NOMO-1 (cell line): Measurements from ENCODE around the gene MAPKAPK2.
"Not testable (repeated sequence)": the region's sequence is repeated elsewhere in the genome, so short reads cannot be mapped to it uniquely, and the experiment has no call there.

Experiments
- DNase-seq, 2 experiments: peaks; one replicate each; lab custom pipeline; 2025; ENCODE audit not compliant: unreplicated experiment in 2 of 2; lab: John Stamatoyannopoulos, UW

The MAPKAPK2 gene

DNA sequence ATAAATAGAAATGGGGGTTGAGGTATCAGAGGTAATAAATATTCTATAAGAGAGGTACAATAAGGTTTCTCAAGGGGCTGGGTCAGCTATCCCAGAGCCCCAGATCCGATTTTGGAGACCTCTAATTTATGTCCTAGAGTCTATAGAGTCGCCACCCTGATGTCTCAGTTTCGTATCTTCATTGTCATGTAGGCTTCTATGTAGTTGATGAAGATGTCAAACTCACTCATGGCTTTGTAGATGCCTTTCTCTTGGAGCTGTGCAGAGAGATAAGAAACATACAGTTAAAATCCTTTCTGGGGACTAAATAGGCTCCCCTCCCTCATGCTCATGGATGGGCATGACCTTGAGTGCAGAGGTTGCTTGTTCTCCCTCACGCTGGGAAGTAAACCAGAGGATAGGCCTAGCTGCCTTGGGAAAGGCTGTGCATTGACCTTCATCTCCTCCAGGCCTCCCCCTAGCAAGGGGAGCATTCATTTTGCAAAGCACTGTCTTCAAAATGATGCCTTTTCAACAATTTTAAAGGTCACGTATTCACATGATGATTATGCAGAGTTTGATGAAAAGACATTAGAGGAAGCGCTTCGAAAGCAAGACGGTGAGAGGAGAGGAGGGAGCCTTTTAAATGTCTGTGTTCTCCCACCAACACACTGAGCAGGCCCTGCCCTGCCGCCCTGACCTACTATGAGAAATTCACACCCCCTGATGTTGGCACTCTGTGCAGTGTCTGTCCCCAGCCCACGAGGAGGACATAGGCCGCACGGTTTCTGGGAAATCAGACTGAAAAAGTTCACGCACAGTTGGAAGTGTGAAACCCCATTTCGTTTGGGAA is 84.0 kb downstream of the MAPKAPK2 start:
- DNase-seq: no peak

DNA sequence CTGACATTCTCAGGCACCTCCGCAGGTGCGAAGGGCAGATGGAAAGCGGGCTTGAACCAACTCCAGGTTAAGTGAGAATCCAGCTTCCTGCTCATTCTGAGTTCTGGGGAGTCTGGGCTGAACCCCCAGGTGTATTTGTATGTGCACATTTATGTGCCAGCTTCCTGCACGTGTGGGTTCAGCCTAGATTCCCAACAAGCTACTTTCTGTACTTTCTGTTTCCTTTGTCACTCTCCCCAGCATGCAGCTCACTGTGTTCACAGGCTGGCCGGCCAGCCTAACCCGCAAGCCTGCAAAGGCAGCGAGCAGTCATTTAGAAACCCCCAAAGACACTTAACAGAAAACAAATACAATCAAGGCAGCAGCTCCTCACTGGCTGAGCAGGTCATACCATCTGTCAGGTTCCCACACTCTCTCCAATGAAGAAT is 84.6 kb downstream of the MAPKAPK2 start:
- DNase-seq: no peak

GRCh38 chr1:206770531-206771337 is 86.0 kb downstream of the MAPKAPK2 start, which contains the start of gene IL19:
Gene IL19, plus strand, starts transcription at chr1:206770773. Its CDS starts 65,890 bp downstream, at chr1:206836663.
- DNase-seq: peak; percentile 32 to 65

DNA sequence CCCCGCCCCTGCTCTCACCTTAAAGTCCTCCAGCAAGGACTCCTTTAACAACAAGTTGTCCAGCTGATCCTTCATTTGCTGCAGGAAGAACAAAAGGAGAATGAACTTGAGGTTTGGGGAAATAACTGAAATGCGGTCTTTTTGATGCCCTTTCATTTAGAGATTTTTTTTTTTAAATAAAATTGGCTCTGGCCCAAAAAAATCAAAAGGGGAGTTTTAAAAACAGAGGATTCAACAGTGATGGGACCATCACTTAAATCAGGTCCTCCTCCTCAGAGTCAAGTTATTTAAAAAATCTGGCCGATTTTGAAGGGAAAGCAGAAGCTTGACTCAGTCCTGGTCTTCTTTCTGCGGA is 86.6 kb downstream of the MAPKAPK2 start:
- no peak for DNase-seq

DNA sequence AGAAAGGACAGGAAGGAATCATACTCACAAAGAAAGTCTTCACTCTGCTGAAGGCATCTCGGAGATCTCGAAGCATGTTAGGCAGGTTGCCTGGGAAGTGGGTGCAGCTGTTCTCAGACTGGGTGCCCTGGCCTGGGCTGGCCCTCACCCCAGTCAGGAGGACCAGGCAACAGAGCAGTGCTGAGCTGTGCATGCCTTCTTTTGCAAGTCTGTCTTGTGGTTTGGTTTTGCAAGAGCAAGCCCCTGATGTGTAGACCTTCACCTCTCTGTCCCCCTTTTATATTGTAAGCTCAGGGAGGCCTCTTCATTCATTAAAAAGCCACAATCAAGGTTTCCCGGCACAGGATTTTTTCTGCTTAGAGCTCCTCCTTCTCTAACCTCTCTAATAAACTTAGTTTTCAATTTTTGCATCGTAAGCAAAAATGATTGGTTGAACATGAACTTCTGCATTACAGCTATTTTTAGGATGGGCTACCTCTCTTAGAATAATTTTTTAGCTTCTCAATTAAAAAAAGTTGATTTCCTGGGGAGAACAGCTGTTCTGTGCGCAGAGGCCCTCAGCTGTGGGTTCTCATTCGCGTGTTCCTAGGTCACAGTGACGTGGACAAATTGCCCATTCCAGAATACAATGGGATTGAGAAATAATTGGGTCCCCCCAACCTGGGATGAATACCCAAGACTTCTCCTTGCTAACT is 87.7 kb downstream of the MAPKAPK2 start, which contains the start of gene IL10:
IL10 (minus strand) TSS at position 252 of the 695 bp plus-strand sequence; CDS start at position 193, 59 bp downstream.
- peak; percentile 63 to 77 for DNase-seq

- DNase-seq: peak in 1 of 2 experiments; percentile 63
These were observed 89.4 kb downstream of the MAPKAPK2 start for GRCh38 chr1:206774093-206774492.

- peak in 1 of 2 experiments; percentile 48 for DNase-seq
These were observed 91.5 kb downstream of the MAPKAPK2 start for GRCh38 chr1:206776229-206776628.

DNA sequence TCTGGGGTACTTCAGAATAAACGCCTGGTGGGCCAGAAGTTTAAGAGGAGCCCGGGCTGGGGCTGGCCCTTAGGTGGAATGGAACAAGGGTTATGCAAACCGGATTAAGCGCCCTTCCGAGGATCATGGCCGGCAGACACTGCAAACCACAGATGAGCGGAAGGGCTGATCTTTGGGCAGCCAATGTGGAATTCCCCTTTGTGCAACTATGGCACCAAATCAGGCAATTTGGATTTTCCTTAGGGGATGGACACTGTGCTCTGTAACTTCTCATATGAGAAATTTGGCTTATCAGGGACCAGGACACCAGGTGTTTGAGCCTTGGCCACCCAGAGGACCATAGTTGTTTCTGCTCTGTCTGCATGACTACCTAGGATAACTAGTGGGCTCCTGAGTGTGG is 93.3 kb downstream of the MAPKAPK2 start:
- no peak for DNase-seq

DNA sequence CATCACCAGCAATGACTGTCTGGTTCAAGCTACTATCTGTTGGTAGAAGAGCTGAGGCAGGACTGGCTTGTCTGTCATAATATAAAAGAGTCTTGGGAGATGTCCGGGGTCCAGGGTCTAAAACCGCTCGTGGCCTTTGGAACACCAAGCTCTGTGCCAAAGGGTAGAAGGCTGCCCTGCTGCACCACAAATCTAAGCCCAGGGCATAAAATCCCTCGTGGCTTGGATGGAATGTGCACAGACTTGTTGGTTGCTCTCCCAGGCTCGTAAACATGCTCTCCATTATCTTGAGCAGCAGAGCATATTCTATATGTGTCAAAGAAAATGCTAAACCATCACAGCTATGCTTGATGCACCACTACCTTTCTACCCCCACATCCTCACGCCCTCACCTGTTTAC is 94.2 kb downstream of the MAPKAPK2 start:
- not testable (repeated sequence) for DNase-seq

DNA sequence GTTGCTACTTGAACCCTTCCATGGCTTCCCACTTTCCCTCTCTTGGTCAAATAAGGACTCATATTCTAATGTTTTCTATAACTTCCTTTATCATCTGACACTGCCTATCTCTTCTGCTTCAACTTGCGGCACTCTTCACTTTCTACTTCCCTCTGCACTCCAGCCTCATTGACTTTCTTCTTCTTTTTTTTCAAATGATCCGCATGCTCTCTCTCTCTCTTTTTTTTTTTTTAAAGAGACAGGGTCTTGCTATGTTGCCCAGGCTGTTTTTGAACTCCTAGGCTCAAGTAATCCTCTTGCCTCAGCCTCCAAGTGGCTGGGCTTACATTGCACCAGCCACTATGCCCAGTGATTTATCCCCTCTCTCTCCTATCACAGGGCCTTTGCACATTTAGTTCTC is 94.9 kb downstream of the MAPKAPK2 start:
- peak; percentile 45 to 92 for DNase-seq

DNA sequence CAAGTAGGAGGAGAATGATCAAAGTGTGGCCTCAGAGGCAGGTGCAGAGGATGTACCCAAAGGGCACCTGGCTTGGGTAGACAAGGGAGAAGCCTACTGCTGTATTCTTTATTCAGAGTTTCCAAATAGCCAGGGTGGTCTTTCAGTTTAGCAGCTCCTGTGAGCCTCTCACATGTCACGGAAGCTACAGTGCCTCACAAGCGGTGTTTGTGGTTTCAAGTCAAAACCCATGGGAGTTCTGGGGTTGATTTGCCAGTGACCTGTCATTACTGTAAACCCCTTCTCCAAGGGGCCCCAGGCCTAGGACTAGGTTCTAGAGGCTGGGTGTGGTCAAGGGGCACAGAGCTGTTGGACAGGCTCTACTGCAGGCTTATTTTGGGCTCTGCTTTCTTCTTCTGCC is 97.7 kb downstream of the MAPKAPK2 start:
- DNase-seq: peak; percentile 29 to 30

DNA sequence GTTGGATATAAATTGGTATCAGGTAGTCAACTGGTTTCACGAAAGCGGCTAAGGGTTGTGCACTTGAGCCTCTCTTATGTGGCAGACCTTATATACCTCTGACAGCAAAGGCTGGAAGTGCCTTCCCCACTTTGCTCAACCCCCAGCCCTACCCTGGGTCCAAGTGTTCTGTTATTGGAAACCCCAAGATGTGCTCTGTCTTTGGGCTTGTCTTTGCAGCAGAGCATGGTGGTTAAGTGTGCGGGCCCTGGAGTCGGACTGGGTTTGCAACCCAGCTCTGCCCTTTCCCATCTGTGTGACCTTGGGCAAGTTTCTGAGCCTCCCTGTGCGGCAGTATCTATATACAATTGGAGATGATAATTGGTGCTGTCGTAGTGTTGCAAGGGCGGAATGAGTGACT is 98.8 kb downstream of the MAPKAPK2 start:
- no peak for DNase-seq
